ENCODE data around the gene TULP3.
A peak's percentile ranks its signal among the peaks of the same experiment; 100 is the strongest.

TULP3 gene

GRCh38 chr12:2877047-2877952 is 13.4 kb upstream of the TULP3 start, which contains the start of the genes FOXM1 and RHNO1:
Gene FOXM1 (minus strand): TSS chr12:2877174. CDS start chr12:2874478, 2,696 bp downstream.
Gene RHNO1 (plus strand): TSS chr12:2877223. CDS start chr12:2885367, 8,144 bp downstream.
- DNase-seq: peak; percentile 64 to 77

- peak; percentile 84 to 86 for DNase-seq
Measured at GRCh38 chr12:2877953-2878732, 12.5 kb upstream of the TULP3 start.

GRCh38 chr12:2879853-2880252 is 10.8 kb upstream of the TULP3 start:
- no peak for DNase-seq

- DNase-seq: no peak
Measured at GRCh38 chr12:2884810-2885209, 5.9 kb upstream of the TULP3 start.

GRCh38 chr12:2886768-2887450 is 3.8 kb upstream of the TULP3 start:
- DNase-seq: no peak

- DNase-seq: no peak
Measured at GRCh38 chr12:2890001-2890387, 697 bp upstream of the TULP3 start.

GRCh38 chr12:2891240-2892053 is 756 bp downstream of the TULP3 start:
- DNase-seq: no peak

- DNase-seq: no peak
Measured at GRCh38 chr12:2892246-2892645, 1.6 kb downstream of the TULP3 start.

GRCh38 chr12:2893007-2893406 is 2.3 kb downstream of the TULP3 start:
- DNase-seq: no peak

GRCh38 chr12:2895051-2895451 is 4.4 kb downstream of the TULP3 start:
- DNase-seq: no peak

- DNase-seq: no peak
Measured at GRCh38 chr12:2895511-2895910, 4.8 kb downstream of the TULP3 start.

- no peak for DNase-seq
Measured at GRCh38 chr12:2897418-2897817, 6.7 kb downstream of the TULP3 start.

GRCh38 chr12:2900642-2901041 is 10.0 kb downstream of the TULP3 start:
- DNase-seq: no peak

- DNase-seq: no peak
Measured at GRCh38 chr12:2902272-2902880, 11.7 kb downstream of the TULP3 start.

GRCh38 chr12:2904260-2904659 is 13.6 kb downstream of the TULP3 start:
- DNase-seq: no peak

GRCh38 chr12:2912216-2912575 is 21.5 kb downstream of the TULP3 start:
- DNase-seq: no peak

GRCh38 chr12:2919249-2919648 is 28.6 kb downstream of the TULP3 start:
- DNase-seq: no peak

- DNase-seq: no peak
Measured at GRCh38 chr12:2922329-2922728, 31.6 kb downstream of the TULP3 start.

GRCh38 chr12:2923057-2923456 is 32.4 kb downstream of the TULP3 start:
- no peak for DNase-seq

GRCh38 chr12:2924019-2924418 is 33.3 kb downstream of the TULP3 start:
- DNase-seq: no peak

- no peak for DNase-seq
Measured at GRCh38 chr12:2925322-2925995, 34.8 kb downstream of the TULP3 start.
